HEK293 (cell line): ENCODE measurements around the gene CADPS.

Experiments used
- CTCF ChIP-seq: fragments of 450-650 bp; formaldehyde crosslinking; IDR thresholded peaks from 2 replicates; pipeline ENCODE4 v1.5.1; 2016; ENCODE audit warnings: missing biosample characterization, missing genetic modification characterization
- REST ChIP-seq: fragments of 450-650 bp; formaldehyde crosslinking; IDR thresholded peaks from 2 replicates; pipeline ENCODE4 v1.5.1; 2016; ENCODE audit warnings: missing biosample characterization, missing genetic modification characterization
- ZNF777 ChIP-seq: fragments of 450-650 bp; formaldehyde crosslinking; IDR thresholded peaks from 2 replicates; pipeline ENCODE4 v1.5.1; 2017; ENCODE audit warnings: missing biosample characterization, missing genetic modification characterization, borderline replicate concordance
- ZNF785 ChIP-seq: fragments of 450-650 bp; formaldehyde crosslinking; IDR thresholded peaks from 2 replicates; pipeline ENCODE4 v1.5.1; 2016; ENCODE audit warnings: missing biosample characterization, missing genetic modification characterization
- ZSCAN16 ChIP-seq: fragments of 450-650 bp; formaldehyde crosslinking; IDR thresholded peaks from 2 replicates; pipeline ENCODE4 v1.5.1; 2016; ENCODE audit warnings: missing biosample characterization, missing genetic modification characterization

DNA sequence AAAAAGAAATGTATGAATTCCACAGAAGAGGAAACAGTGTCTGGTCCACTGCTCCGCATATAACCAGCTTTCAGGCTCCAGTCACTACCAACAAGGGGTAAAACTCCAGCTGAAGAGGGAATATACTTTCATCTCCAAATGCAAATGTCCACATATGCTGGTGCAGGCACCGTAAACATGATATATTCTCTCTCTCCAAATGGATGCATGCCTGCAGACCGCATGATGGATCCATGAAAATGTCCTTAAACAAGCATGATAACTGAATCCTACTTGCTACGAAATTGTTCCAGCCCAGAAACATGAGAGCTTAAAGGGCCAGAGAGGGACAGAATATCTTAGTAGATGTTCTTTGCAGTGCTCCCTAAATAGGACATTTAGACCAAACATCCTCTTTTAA is 351.5 kb downstream of the CADPS start:
- TF ChIP-seq CTCF, result no peak
- no peak for TF ChIP-seq ZSCAN16 (tag by site-specific recombination)
- no peak for TF ChIP-seq ZNF785
- TF ChIP-seq ZNF777 (tag by site-specific recombination), result no peak
- no peak for TF ChIP-seq REST
